ENCODE measurements around the gene TXK.

TXK gene

DNA sequence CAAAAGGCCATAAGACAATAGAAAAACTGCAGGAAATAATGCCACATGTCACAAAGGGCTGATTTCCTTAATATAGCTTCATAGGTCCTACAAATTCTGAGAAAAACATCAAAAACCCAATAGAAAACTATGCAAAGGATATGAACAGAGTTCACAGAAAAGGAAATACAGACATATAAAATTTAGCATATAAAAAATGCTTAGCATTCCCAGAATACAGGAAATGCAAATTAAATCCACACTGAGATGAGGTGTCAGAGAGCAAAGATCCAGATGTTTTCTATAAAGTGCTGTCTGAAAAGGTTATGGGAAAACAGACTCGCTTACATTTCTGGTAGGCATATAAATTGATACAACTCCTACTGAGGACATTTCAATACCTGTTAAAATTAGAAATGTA lies 33.8 kb downstream of the TXK start:
- no peak for DNase-seq
- TF ChIP-seq, protein P1, sequence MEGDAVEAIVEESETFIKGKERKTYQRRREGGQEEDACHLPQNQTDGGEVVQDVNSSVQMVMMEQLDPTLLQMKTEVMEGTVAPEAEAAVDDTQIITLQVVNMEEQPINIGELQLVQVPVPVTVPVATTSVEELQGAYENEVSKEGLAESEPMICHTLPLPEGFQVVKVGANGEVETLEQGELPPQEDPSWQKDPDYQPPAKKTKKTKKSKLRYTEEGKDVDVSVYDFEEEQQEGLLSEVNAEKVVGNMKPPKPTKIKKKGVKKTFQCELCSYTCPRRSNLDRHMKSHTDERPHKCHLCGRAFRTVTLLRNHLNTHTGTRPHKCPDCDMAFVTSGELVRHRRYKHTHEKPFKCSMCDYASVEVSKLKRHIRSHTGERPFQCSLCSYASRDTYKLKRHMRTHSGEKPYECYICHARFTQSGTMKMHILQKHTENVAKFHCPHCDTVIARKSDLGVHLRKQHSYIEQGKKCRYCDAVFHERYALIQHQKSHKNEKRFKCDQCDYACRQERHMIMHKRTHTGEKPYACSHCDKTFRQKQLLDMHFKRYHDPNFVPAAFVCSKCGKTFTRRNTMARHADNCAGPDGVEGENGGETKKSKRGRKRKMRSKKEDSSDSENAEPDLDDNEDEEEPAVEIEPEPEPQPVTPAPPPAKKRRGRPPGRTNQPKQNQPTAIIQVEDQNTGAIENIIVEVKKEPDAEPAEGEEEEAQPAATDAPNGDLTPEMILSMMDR (IDR thresholded peaks at IDR 0.05; ENCODE audit: low read depth, low read length), result no peak
- Histone ChIP-seq H3K4me1 (no peaks in the 10 kb centered on the region), H3K36me3 (no peaks in the 10 kb centered on the region), H3K9me3 (no peaks in the 10 kb centered on the region), H3K4me3 (ENCODE audit: low read depth, low read length) (no peak overlapping the region), H3K27me3 (no peaks in the 10 kb centered on the region; the same call in none of the 2 replicates)

DNA sequence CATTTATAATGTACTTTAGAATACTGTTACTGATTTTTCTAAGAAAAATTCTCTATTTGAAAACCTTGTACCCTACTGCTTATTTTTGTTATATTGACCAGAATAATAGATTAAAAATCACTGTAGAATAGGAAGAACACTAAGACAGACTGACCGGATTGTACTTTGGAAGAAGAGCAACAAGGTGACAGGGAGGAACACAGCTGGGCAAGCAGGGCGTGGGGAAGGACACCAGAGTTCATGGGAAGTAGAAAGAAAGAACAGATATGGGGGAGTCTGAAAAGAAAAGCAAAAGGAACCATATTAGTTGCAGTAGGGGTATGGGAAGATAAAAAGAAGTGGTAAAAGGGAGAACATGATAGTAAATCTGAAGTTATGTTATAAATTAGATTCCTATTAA lies 38.6 kb downstream of the TXK start:
- Histone ChIP-seq H3K4me3 (ENCODE audit: low read depth, low read length) (no peak overlapping the region), H3K27me3 (peaks cover 7% of the 10 kb centered on the region; the same call in 1 of the 2 replicates), H3K9me3 (no peaks in the 10 kb centered on the region), H3K4me1 (no peaks in the 10 kb centered on the region), H3K36me3 (no peaks in the 10 kb centered on the region)
- no peak for DNase-seq
- TF ChIP-seq, protein P1 (IDR thresholded peaks at IDR 0.05; ENCODE audit: low read depth, low read length), result no peak

DNA sequence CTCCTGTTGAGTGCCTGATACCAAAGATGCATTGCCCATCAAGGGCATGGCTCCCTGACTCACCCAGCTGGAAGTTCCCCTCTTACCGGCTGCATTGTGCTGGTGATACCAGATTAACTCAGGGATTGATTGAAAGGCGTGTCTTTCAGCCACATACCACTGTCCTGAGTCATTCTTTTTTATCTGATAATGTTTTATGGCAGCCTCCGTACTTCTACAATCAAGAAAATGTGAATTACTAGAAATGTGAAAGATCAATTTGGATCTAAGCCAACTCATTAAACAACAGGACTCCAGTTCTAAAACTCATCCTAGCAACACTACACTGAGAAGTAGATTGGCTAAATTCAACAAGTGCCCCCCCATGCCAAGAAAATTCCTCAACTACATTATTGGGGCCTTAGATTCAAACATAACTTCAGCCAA lies 40.0 kb downstream of the TXK start:
- Histone ChIP-seq H3K4me3 (ENCODE audit: low read depth, low read length) (no peak overlapping the region), H3K36me3 (no peaks in the 10 kb centered on the region), H3K27me3 (peaks cover 13% of the 10 kb centered on the region), H3K4me1 (no peaks in the 10 kb centered on the region), H3K9me3 (no peaks in the 10 kb centered on the region)
- DNase-seq, result no peak
- TF ChIP-seq, protein P1 (IDR thresholded peaks at IDR 0.05; ENCODE audit: low read depth, low read length), result no peak

DNA sequence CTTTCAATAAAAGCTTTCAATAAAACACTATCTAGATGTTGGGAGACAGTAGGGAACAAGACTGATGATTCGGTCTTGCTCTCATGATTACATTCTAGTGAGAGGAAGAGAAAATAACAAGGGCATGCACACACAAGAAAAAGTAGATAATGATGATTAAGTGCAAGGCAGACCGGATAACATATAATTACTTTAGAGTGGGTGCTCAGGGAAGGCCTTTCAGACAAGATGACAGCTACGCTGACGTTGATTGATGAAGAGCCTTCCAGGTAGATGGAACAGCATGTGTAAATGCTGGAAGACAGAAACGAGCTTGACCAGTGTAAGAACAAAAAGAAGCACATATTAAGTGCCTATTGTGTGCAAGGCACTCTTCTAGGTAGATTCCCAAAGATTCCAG lies 43.4 kb downstream of the TXK start:
- Histone ChIP-seq H3K27me3 (peaks cover 13% of the 10 kb centered on the region), H3K9me3 (no peaks in the 10 kb centered on the region), H3K4me1 (no peaks in the 10 kb centered on the region), H3K4me3 (ENCODE audit: low read depth, low read length) (no peak overlapping the region), H3K36me3 (no peaks in the 10 kb centered on the region)
- TF ChIP-seq, protein P1 (IDR thresholded peaks at IDR 0.05; ENCODE audit: low read depth, low read length), result no peak
- DNase-seq, result no peak

DNA sequence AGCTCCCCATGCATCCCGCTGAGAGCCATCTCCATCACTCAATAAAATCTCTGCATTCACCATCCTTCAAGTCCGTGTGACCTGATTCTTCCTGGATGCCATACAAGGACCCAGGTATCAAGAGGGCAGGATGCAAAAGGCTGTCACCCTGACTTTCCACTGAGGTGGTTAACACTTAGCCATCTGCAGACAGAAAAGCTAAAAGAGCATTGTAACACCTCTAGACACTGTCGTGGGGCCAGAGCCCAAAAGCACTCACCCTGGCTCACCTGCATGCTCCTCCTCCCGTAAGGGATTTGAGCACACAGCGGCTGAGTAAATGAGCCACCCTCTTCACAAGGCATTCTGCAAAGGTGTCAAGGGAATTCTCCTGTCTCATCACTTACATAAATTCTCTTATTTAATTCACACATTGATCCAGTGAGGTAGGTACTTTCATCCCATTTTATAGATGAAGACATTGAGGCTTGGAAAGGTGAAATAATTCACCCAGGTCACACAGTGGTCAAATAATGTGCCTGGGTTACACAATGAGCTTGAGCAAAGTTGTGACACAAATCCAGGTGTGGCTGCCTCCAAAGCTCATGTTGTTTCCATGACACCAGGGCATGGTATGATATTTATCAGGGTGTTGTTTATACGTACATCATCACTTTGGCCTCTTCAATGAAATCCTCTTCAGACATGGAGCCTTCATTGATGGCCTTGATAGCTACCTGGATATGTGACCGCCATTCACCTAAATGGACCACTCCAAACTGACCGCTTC lies 48.0 kb downstream of the TXK start:
- no peaks in the 10 kb centered on the region for H3K36me3 ChIP-seq
- DNase-seq, result no peak
- no peaks in the 10 kb centered on the region for H3K9me3 ChIP-seq
- H3K27me3 ChIP-seq, result peaks cover 6% of the 10 kb centered on the region
- no peaks in the 10 kb centered on the region for H3K4me1 ChIP-seq
- TF ChIP-seq, protein P1 (IDR thresholded peaks at IDR 0.05; ENCODE audit: low read depth, low read length), result no peak
- no peak overlapping the region for H3K4me3 ChIP-seq (ENCODE audit: low read depth, low read length)

- Histone ChIP-seq H3K9me3 (no peaks in the 10 kb centered on the region), H3K36me3 (no peaks in the 10 kb centered on the region), H3K4me1 (no peaks in the 10 kb centered on the region), H3K4me3 (ENCODE audit: low read depth, low read length) (no peak overlapping the region), H3K27me3 (no peaks in the 10 kb centered on the region; the same call in 1 of the 2 replicates)
- TF ChIP-seq, protein P1 (IDR thresholded peaks at IDR 0.05; ENCODE audit: low read depth, low read length), result no peak
- no peak for DNase-seq
Measured at GRCh38 chr4:48082956-48083355, 51.1 kb downstream of the TXK start.
